Measurements from ENCODE around the gene C4BPA.

Gene C4BPA

GRCh38 chr1:207128336-207128921 lies 24.4 kb downstream of the C4BPA start:
- no peak for DNase-seq

- no peak for DNase-seq
Observed at GRCh38 chr1:207129053-207129452, 25.0 kb downstream of the C4BPA start.

- DNase-seq: no peak
Observed at GRCh38 chr1:207130252-207131036, 26.4 kb downstream of the C4BPA start.

GRCh38 chr1:207131163-207131562 lies 27.1 kb downstream of the C4BPA start:
- DNase-seq: no peak

GRCh38 chr1:207134581-207134980 lies 30.5 kb downstream of the C4BPA start:
- DNase-seq: peak; percentile 66 to 67

GRCh38 chr1:207139616-207140015 lies 35.6 kb downstream of the C4BPA start:
- DNase-seq: no peak

GRCh38 chr1:207140536-207140935 lies 36.5 kb downstream of the C4BPA start:
- DNase-seq: no peak

GRCh38 chr1:207145401-207146058 lies 41.5 kb downstream of the C4BPA start:
- DNase-seq: peak; percentile 25 to 50

- DNase-seq: no peak
Observed at GRCh38 chr1:207151920-207152319, 47.9 kb downstream of the C4BPA start.

- DNase-seq: no peak
Observed at GRCh38 chr1:207152792-207153468, 48.9 kb downstream of the C4BPA start.

- no peak for DNase-seq
Observed at GRCh38 chr1:207155028-207155427, 51.0 kb downstream of the C4BPA start.

GRCh38 chr1:207156095-207156494 lies 52.1 kb downstream of the C4BPA start:
- peak; percentile 82 to 83 for DNase-seq

- DNase-seq: no peak
Observed at GRCh38 chr1:207156826-207157225, 52.8 kb downstream of the C4BPA start.

- no peak for DNase-seq
Observed at GRCh38 chr1:207164086-207164485, 60.1 kb downstream of the C4BPA start.

GRCh38 chr1:207172321-207172720 lies 68.3 kb downstream of the C4BPA start:
- no peak for DNase-seq

- peak in 1 of 2 experiments; percentile 5 for DNase-seq
Observed at GRCh38 chr1:207172885-207173284, 68.9 kb downstream of the C4BPA start.

- DNase-seq: no peak
Observed at GRCh38 chr1:207173396-207173795, 69.4 kb downstream of the C4BPA start.

GRCh38 chr1:207174913-207175312 lies 70.9 kb downstream of the C4BPA start:
- no peak for DNase-seq

GRCh38 chr1:207179036-207179435 lies 75.0 kb downstream of the C4BPA start:
- no peak for DNase-seq

GRCh38 chr1:207181847-207182246 lies 77.8 kb downstream of the C4BPA start:
- no peak for DNase-seq

- DNase-seq: no peak
Observed at GRCh38 chr1:207186503-207186902, 82.5 kb downstream of the C4BPA start.

- no peak for DNase-seq
Observed at GRCh38 chr1:207188901-207189300, 84.9 kb downstream of the C4BPA start.

GRCh38 chr1:207191061-207191460 lies 87.0 kb downstream of the C4BPA start:
- no peak for DNase-seq

GRCh38 chr1:207191776-207192175 lies 87.7 kb downstream of the C4BPA start:
- DNase-seq: no peak
